Colonic mucosa (tissue), 4 donors: Measurements from ENCODE around the gene FAM234A. TPM values are rescaled to one million over a fixed set of nuclear protein-coding genes. Genes with fewer than 3 reads are reported as not detected.
"Not testable (repeated sequence)": the region's sequence is repeated elsewhere in the genome, so short reads cannot be mapped to it uniquely, and the experiment has no call there.

Source experiments
- DNase-seq: peaks from one replicate; pipeline ENCODE4 v3.0.0-alpha.2; 2020
- H3K27ac ChIP-seq: fragments of 200-600 bp; one replicate; pipeline ENCODE4 v1.8.0; 2021
- H3K27me3 ChIP-seq: fragments of 200-600 bp; one replicate; pipeline ENCODE4 v1.8.0; 2021
- H3K36me3 ChIP-seq: fragments of 200-600 bp; one replicate; pipeline ENCODE4 v1.8.0; 2021
- H3K4me1 ChIP-seq: fragments of 200-600 bp; one replicate; pipeline ENCODE4 v1.8.0; 2021; ENCODE audit warnings: mild to moderate bottlenecking
- H3K4me3 ChIP-seq: fragments of 200-600 bp; one replicate; pipeline ENCODE4 v1.8.0; 2021
- H3K9ac ChIP-seq, 2 donors: one replicate each; pipeline ENCODE4 v1.7.0; 2013; ENCODE audit warnings: control low read depth in 2 of 2, low read depth in 2 of 2, low read length in 2 of 2
- H3K9me3 ChIP-seq: fragments of 200-600 bp; one replicate; pipeline ENCODE4 v1.8.0; 2021
- intact Hi-C: fragments of 100-400 bp; cut with DNase I; formaldehyde crosslinking; loops from one replicate; pipeline ENCODE4 v1.14.1; 2022
- total RNA-seq, 2 donors: library from RNA; stranded (reverse); fragmentation: NEBNext Ultra II Directional in 1 of 2; extraction: Animal tissue kit (Norgen Biotek cat#: 25700) in 1 of 2; gene quantifications; one replicate each; pipeline ENCODE4 v1.2.1, GENCODE V29; 2021
- TF ChIP-seq, protein P1 (sequence below): fragments of 200-600 bp; IDR thresholded peaks from one replicate; pipeline ENCODE4 v1.8.0; 2022; ENCODE audit warnings: antibody characterized with exemption, mild to moderate bottlenecking
- donor health status: healthy.
- donor health status: DM: no; HTN: no; CAD: no.
- donor health status: DM: no; HTN: no; CAD: no.

The FAM234A gene
- total RNA-seq, 2 donors from 2014 or later = 105 to 124 TPM

DNA sequence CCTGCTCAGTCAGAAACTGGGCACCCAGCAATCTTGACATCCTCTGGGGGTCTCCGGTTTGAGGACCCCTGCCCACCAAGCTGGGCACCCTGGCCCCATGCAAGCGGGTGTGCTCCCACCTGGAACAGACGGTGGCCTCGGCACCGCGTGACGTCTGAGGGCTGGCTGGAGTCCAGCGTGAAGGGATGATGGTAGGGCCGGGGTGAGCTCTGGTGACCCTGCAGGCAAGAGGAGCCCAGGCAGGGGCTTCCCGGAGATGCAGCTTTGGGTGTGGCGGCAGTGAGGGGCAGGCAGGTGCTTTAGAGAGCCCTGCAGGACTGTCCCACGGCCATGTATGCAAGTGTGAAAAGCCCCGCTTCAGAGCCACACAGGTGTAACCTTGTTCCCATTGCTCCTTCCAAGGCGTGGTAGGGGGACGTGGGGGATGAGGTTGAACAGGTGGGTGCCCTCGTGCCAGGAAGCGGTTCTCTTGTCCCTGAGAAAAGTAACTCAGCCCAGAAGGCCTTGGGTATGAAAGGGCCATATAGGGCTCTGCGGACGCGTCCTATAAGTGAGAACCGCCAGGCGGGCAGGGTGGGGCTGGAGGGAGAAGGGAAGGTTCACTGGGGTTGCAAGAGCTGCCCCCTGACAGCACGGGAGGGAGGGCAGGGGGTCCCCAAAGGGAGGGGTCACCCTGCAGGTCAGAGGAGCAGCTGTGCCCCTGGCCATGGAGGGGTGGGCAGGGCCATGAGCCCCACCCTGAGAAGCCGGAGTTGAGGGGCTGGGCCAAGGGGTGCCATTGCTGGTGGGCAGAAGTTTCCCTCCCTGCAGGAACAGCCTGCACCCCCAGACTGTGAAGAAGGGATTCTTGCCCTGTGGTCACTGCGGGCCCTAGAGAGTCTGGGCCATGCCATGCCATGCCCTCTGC is 31.9 kb downstream of the FAM234A start:
- peaks cover 3% of the 10 kb centered on the region for H3K4me1 ChIP-seq
- intact Hi-C loops = no loop called here
- H3K27ac ChIP-seq = no peak overlapping the region
- H3K36me3 ChIP-seq = peaks cover 2% of the 10 kb centered on the region
- TF ChIP-seq, protein P1, sequence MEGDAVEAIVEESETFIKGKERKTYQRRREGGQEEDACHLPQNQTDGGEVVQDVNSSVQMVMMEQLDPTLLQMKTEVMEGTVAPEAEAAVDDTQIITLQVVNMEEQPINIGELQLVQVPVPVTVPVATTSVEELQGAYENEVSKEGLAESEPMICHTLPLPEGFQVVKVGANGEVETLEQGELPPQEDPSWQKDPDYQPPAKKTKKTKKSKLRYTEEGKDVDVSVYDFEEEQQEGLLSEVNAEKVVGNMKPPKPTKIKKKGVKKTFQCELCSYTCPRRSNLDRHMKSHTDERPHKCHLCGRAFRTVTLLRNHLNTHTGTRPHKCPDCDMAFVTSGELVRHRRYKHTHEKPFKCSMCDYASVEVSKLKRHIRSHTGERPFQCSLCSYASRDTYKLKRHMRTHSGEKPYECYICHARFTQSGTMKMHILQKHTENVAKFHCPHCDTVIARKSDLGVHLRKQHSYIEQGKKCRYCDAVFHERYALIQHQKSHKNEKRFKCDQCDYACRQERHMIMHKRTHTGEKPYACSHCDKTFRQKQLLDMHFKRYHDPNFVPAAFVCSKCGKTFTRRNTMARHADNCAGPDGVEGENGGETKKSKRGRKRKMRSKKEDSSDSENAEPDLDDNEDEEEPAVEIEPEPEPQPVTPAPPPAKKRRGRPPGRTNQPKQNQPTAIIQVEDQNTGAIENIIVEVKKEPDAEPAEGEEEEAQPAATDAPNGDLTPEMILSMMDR = no peak
- no peak overlapping the region for H3K9ac ChIP-seq
- no peaks in the 10 kb centered on the region for H3K9me3 ChIP-seq
- no peak overlapping the region for H3K4me3 ChIP-seq
- no peaks in the 10 kb centered on the region for H3K27me3 ChIP-seq
- no peak for DNase-seq

DNA sequence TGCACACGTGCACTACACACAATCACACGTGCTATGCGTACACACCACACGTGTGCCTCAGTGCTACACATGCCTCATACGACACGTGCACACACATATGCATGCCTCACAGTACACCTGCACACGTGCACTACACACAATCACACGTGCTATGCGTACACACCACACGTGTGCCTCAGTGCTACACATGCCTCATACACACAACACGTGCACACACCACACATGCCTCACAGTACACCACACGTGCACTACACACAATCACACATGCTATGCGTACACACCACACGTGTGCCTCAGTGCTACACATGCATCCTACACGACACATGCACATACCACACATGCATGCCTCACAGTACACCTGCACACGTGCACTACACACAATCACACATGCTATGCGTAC is 32.9 kb downstream of the FAM234A start:
- DNase-seq, H3K9ac ChIP-seq, H3K36me3 ChIP-seq, H3K4me1 ChIP-seq, intact Hi-C loops, H3K9me3 ChIP-seq, H3K27me3 ChIP-seq, H3K27ac ChIP-seq, H3K4me3 ChIP-seq: not testable (repeated sequence)

DNA sequence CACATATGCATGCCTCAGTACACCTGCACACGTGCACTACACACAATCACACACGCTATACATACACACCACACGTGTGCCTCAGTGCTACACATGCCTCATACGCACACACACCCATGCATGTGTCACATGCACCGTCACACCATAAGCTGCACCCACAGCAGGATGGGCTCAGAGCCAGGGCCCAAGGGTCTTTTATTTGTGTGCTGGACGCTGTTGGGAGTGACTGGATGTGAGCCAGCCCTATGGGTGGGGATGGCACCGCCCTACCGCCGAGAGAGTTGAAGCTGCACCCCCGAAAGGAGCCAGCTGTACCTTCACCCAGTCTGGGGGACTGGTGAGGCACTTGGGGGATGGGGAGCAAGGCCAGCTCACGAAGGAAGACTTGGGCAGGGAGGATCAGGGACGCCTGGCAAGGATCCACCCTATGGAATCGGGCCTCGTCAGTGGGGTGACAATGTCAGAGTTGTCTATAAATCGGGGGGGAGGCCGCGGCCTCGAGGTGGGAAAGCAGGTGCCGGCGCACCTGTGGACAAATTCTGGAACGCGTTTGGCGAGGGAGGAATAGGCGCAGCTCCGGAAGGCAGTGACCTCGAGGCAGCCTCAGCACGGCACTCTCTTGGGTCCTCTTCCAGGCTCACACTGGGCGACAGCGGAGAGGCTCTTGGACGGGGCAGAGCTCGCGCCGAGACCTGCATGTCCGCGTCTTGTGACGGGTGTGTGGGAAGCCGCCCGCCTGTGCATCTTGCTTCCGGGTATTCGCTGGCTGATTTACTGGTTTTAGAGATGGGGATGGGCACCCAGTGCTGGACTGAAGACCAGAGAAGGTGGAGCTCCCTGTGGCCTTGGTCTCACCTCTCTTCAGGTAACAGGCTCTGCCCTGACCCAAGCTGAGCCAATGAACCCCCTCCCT is 33.8 kb downstream of the FAM234A start:
- H3K4me1 ChIP-seq = peaks cover 3% of the 10 kb centered on the region
- peak overlapping the region; percentile 35 to 40 for H3K9ac ChIP-seq
- no peaks in the 10 kb centered on the region for H3K9me3 ChIP-seq
- peak overlapping the region; percentile 9 for H3K4me3 ChIP-seq
- intact Hi-C loops = no loop called here
- TF ChIP-seq, protein P1 = no peak
- H3K27me3 ChIP-seq = no peaks in the 10 kb centered on the region
- peak overlapping the region; percentile 46 for H3K27ac ChIP-seq
- no peaks in the 10 kb centered on the region for H3K36me3 ChIP-seq
- DNase-seq = peak; percentile 71

DNA sequence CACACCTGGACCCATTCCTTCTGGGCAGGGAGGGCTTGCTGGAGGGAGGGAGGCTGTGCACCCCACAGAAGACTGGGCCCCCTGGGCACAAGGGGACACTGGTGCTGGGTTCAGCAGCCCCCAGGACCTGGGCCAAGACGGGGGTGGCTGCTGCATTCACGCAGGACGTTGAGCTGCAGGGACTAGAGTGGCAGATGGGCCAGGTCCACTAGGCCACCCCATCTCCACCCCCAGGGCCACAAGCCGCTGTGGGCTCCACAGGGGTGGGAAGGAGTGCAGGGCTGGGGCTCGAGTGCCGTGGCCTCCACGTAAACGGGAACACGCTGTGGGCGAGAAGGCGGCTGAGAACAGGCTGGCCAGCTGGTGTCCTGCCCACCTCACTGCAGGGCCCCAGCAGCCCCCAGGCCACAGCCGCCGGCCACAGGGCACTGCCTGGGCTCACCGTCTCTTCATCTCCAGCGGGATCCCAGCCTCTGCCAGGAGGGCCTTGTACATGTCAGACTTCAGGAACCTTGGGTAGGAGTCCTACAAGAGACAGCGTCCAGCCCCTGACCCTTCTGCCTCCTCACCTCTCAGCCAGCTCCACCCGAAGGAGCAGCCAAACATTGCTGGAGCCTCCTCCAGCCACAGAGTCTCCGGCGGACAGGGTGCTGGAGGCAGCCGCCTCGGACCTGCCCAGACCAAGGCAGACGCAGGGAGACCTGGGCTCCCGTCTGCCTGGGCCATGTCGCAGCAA is 34.6 kb downstream of the FAM234A start:
- H3K4me3 ChIP-seq = peak overlapping the region; percentile 9
- intact Hi-C loops = no loop called here
- TF ChIP-seq, protein P1 = no peak
- H3K9ac ChIP-seq = peak overlapping the region in 1 of 2 donors; percentile 35
- no peaks in the 10 kb centered on the region for H3K36me3 ChIP-seq
- H3K27ac ChIP-seq = no peak overlapping the region
- peaks cover 3% of the 10 kb centered on the region for H3K4me1 ChIP-seq
- no peaks in the 10 kb centered on the region for H3K27me3 ChIP-seq
- DNase-seq = no peak
- no peaks in the 10 kb centered on the region for H3K9me3 ChIP-seq

DNA sequence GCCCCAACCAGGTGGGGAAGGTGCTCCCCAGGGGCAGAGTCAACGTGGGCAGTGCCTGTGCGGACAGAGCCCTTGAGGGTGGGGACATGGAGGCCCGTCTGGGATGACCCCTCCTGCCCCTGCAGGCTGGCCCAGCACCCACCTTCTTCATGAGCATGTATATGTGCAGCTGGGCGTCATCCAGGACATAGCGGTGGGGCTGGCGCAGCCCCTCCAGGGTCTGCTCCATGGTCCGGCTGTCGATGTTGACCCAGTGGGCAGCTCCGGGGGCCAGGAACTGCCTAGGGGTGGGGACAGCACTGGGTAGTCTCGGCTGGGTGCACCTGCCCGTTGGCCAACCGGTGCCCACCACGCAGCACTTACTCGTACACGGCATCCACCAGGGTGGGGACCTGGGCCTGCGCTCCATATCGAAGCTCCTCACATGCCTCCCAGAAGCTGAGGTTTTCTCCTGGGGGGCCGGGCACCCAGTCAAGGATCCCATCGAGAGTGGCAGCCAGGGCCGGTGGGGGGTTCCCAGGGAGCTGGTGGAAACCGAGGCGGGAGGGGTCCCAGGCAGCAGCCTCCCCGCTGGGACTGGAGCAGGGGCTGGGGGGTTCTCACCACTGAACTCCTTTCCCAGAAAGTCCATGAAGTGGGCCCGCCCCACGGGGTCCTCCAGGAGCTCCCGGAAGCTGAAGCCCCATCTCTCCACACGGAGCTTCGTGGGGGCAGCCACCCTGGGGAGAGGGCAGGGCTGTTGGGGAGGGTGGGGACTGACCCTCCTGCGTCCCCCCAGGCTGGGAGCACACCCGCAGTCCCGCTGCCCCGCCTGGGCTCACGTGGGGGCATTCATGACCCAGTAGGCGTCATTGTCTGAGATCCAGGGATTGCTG is 36.0 kb downstream of the FAM234A start:
- Histone ChIP-seq H3K4me1 (peaks cover 3% of the 10 kb centered on the region), H3K9ac (no peak overlapping the region), H3K27me3 (peaks cover 7% of the 10 kb centered on the region), H3K4me3 (no peak overlapping the region), H3K36me3 (no peaks in the 10 kb centered on the region), H3K9me3 (no peaks in the 10 kb centered on the region), H3K27ac (no peak overlapping the region)
- DNase-seq = no peak
- intact Hi-C loops = no loop called here
- TF ChIP-seq, protein P1 = no peak
